ENCODE measurements around the gene PRPF6.

DNA sequence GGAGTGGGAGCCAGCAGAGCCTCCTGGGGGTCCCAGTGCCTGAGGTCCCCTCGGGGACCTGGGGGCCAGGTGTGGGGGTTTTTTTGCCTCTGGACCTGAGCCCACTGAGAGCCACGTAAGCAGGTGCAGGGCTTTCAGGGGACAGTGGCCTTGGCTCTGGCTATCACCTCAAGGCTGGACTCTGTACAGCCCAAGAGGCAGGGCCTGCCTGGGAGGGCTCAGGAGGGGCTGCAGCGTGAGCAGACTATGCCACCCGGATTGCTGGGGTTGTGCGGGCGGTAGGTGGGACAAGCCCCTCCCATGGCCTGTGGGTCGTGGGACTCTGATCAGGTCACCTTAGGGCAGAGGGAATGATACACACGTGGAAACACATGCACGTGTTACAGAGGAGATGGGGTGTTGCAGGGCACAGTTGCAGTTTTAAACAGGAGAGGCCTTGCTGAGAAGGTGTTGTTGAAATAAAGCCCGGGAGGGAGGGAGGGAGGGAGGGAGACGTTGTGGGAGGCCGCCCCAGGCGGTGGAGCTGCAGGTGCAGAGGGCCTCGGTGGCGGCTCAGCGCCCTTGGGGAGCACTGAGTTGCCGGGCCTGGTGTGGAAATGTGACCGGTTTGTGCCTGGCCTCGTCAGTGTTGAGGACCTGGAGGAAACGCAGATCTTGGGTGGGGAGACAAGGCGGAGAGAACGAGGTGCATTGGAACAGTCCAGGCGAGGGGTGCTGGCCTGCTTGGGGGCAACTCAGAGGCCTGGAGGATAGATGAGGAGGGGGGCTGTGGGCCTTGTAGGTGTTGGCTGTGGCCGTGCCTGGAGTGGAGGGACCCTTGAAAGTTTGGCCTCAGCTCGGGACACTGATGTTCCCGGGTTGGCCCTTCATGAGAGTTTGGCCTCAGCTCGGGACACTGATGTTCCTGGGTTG, 84.4 kb downstream of the PRPF6 start:
- TF ChIP-seq EZH2 (IDR thresholded peaks at IDR 0.05; ENCODE audit: borderline replicate concordance, insufficient read depth, low read depth, low read length, poor library complexity, severe bottlenecking) (no peak), CTCF (IDR thresholded peaks at IDR 0.05) (no peak)
